OCI-LY3 (cell line): ENCODE data around the gene TRMT6.

ENCODE experiments used
- H2AFZ ChIP-seq: fragments of 200-600, 300-600 bp; shearing (Covaris generic); 2 replicates; pipeline ENCODE4 v1.6.0; 2014; ENCODE audit warnings: antibody characterized with exemption, low read depth, low read length
- H3K27ac ChIP-seq: fragments of 200-600, 300-600 bp; sonication (generic); 2 replicates; pipeline ENCODE4 v1.5.1; 2014; ENCODE audit warnings: mild to moderate bottlenecking, low read length, moderate library complexity, mixed read lengths
- H3K27me3 ChIP-seq: fragments of 200-600, 300-600 bp; sonication (generic); 2 replicates; pipeline ENCODE4 v1.6.1; 2014; ENCODE audit warnings: low read depth, low read length, mixed read lengths
- H3K36me3 ChIP-seq: fragments of 200-600, 300-600 bp; sonication (generic); replicated peaks from 2 replicates; pipeline ENCODE3; 2014; ENCODE audit warnings: low read depth, low read length, mixed read lengths
- H3K4me1 ChIP-seq: fragments of 300-600, 200-600 bp; sonication (generic); 2 replicates; pipeline ENCODE4 v1.6.1; 2014; ENCODE audit warnings: low read length, mixed read lengths
- H3K4me2 ChIP-seq: fragments of 200-600, 300-600 bp; sonication (generic); 2 replicates; pipeline ENCODE4 v1.6.1; 2014; ENCODE audit warnings: low read length, mixed read lengths
- H3K4me3 ChIP-seq: fragments of 300-600, 200-600 bp; sonication (generic); 2 replicates; pipeline ENCODE4 v1.5.1; 2014; ENCODE audit warnings: antibody characterized with exemption, mild to moderate bottlenecking, low read length, moderate library complexity
- H3K79me2 ChIP-seq: fragments of 300-600, 200-600 bp; shearing (Covaris generic); 2 replicates; pipeline ENCODE4 v1.6.1; 2014; ENCODE audit warnings: mild to moderate bottlenecking, low read length, mixed read lengths
- H3K9ac ChIP-seq: fragments of 300-600, 200-600 bp; shearing (Covaris generic); 2 replicates; pipeline ENCODE4 v1.6.0; 2014; ENCODE audit warnings: mild to moderate bottlenecking, low read length, moderate library complexity
- H3K9me3 ChIP-seq: fragments of 200-600, 300-600 bp; shearing (Covaris generic); 2 replicates; pipeline ENCODE4 v1.6.1; 2014; ENCODE audit warnings: low read length, mixed read lengths; ENCODE audit not compliant: insufficient read depth
- H4K20me1 ChIP-seq: fragments of 200-600, 300-600 bp; sonication (generic); 2 replicates; pipeline ENCODE4 v1.6.1; 2016; ENCODE audit warnings: low read length, mixed read lengths; ENCODE audit not compliant: insufficient read depth
- EZH2phosphoT487 ChIP-seq: fragments of 200-600 bp; shearing (Covaris generic); IDR thresholded peaks from 2 replicates; pipeline ENCODE4 v1.6.1; 2018; ENCODE audit warnings: antibody characterized with exemption, mixed run types, low read depth
- TF ChIP-seq, protein P1 (sequence below): fragments of 200-600, 300-600 bp; sonication (generic); IDR thresholded peaks from 2 replicates; pipeline ENCODE4 v1.5.1; 2014; ENCODE audit warnings: antibody characterized with exemption, low read length, low read depth

Gene TRMT6

GRCh38 chr20:5893621-5894020 is 56.7 kb downstream of the TRMT6 start:
- H3K9ac ChIP-seq, result no peak overlapping the region
- no peak overlapping the region for H3K4me3 ChIP-seq
- no peaks in the 10 kb centered on the region for H3K36me3 ChIP-seq
- TF ChIP-seq, protein P1, sequence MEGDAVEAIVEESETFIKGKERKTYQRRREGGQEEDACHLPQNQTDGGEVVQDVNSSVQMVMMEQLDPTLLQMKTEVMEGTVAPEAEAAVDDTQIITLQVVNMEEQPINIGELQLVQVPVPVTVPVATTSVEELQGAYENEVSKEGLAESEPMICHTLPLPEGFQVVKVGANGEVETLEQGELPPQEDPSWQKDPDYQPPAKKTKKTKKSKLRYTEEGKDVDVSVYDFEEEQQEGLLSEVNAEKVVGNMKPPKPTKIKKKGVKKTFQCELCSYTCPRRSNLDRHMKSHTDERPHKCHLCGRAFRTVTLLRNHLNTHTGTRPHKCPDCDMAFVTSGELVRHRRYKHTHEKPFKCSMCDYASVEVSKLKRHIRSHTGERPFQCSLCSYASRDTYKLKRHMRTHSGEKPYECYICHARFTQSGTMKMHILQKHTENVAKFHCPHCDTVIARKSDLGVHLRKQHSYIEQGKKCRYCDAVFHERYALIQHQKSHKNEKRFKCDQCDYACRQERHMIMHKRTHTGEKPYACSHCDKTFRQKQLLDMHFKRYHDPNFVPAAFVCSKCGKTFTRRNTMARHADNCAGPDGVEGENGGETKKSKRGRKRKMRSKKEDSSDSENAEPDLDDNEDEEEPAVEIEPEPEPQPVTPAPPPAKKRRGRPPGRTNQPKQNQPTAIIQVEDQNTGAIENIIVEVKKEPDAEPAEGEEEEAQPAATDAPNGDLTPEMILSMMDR, result no peak
- H3K27ac ChIP-seq, result no peak overlapping the region
- H3K79me2 ChIP-seq, result no peaks in the 10 kb centered on the region
- H3K9me3 ChIP-seq, result no peaks in the 10 kb centered on the region
- H4K20me1 ChIP-seq, result no peaks in the 10 kb centered on the region
- no peak overlapping the region for H2AFZ ChIP-seq
- peaks cover 50% of the 10 kb centered on the region for H3K27me3 ChIP-seq
- no peak overlapping the region for H3K4me2 ChIP-seq
- H3K4me1 ChIP-seq, result no peaks in the 10 kb centered on the region

GRCh38 chr20:5893052-5893451 is 57.3 kb downstream of the TRMT6 start:
- no peak overlapping the region for H3K4me2 ChIP-seq
- H3K9ac ChIP-seq, result no peak overlapping the region
- H3K4me1 ChIP-seq, result no peaks in the 10 kb centered on the region
- TF ChIP-seq, protein P1, result no peak
- no peak for TF ChIP-seq EZH2phosphoT487
- H3K36me3 ChIP-seq, result no peaks in the 10 kb centered on the region
- H3K79me2 ChIP-seq, result no peaks in the 10 kb centered on the region
- H3K4me3 ChIP-seq, result no peak overlapping the region
- no peak overlapping the region for H2AFZ ChIP-seq
- H3K27me3 ChIP-seq, result peaks cover 52% of the 10 kb centered on the region
- no peak overlapping the region for H3K27ac ChIP-seq
- no peaks in the 10 kb centered on the region for H4K20me1 ChIP-seq
- no peaks in the 10 kb centered on the region for H3K9me3 ChIP-seq

DNA sequence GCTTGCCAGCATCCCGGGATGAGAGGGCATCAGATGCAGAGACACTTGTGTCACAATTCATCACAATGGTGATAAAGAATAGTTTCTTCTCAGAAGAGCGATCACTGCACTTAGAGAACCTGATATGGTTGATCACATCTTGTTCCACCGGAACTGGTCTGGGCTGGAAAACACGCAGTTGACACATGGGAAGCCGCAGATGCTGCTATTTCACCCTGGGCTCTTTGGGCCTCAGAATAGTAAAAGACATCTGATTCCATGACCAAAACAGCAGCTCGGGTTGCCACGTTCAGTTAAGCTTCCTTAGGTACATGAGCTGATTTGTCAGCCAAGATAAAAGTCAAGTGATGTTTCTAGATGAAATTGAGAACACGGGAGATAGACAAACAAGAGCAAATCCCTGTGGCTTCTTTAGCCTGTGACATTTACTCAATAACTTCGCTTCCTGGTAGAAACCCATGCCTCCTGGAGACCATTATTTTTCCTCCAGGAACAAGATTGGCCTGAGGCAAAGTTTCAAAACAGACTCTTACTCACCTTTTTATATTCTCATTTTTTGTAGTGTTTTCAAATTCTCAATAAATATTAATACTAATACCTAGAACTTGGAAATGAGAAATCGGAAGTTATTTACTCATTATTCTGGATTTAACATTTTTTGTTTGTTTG is 59.4 kb downstream of the TRMT6 start:
- no peak overlapping the region for H3K4me2 ChIP-seq
- no peaks in the 10 kb centered on the region for H3K79me2 ChIP-seq
- no peaks in the 10 kb centered on the region for H4K20me1 ChIP-seq
- H2AFZ ChIP-seq, result no peak overlapping the region
- H3K27ac ChIP-seq, result no peak overlapping the region
- H3K4me1 ChIP-seq, result no peaks in the 10 kb centered on the region
- peaks cover 48% of the 10 kb centered on the region for H3K27me3 ChIP-seq
- no peaks in the 10 kb centered on the region for H3K36me3 ChIP-seq
- H3K9ac ChIP-seq, result no peak overlapping the region
- TF ChIP-seq, protein P1, result no peak
- no peak for TF ChIP-seq EZH2phosphoT487
- no peaks in the 10 kb centered on the region for H3K9me3 ChIP-seq
- H3K4me3 ChIP-seq, result no peak overlapping the region

- Histone ChIP-seq H2AFZ (no peak overlapping the region), H3K4me3 (no peak overlapping the region), H3K27me3 (peaks cover 31% of the 10 kb centered on the region), H3K4me2 (no peak overlapping the region), H3K36me3 (no peaks in the 10 kb centered on the region), H3K79me2 (no peaks in the 10 kb centered on the region), H4K20me1 (no peaks in the 10 kb centered on the region), H3K9ac (no peak overlapping the region), H3K9me3 (no peaks in the 10 kb centered on the region), H3K4me1 (no peaks in the 10 kb centered on the region), H3K27ac (no peak overlapping the region)
- TF ChIP-seq, protein P1, result no peak
- no peak for TF ChIP-seq EZH2phosphoT487
These were observed 62.3 kb downstream of the TRMT6 start for GRCh38 chr20:5888041-5888440.
